ENCODE data around the gene RAD51B.

GRCh38 chr14:67926821-67927220 is 107.2 kb downstream of the RAD51B start:
- TF ChIP-seq EZH2 (IDR thresholded peaks at IDR 0.05; ENCODE audit: low read length, missing control alignments) (no peak), CTCF (conservative IDR thresholded peaks at IDR 0.05 in 1 of 2, IDR thresholded peaks at IDR 0.05 in 1 of 2; ENCODE audit: low read depth in 1 of 2, low read length in 2 of 2) (no peak)
